Mesothelial cell of epicardium (in vitro differentiated cells): ENCODE measurements around the gene PAXX. TPM values are rescaled to one million over a fixed set of nuclear protein-coding genes. Genes with fewer than 3 reads are reported as not detected.

Experiments used
- DNase-seq, 2 experiments: peaks; one replicate each; pipeline ENCODE4 v3.0.0; 2021; ENCODE audit warnings: low spot score in 2 of 2; ENCODE audit not compliant: unreplicated experiment in 2 of 2
- H3K27ac Mint-ChIP-seq: 2 replicates; pipeline ENCODE4 v1.8.0; 2021; ENCODE audit warnings: mixed read lengths
- H3K27me3 Mint-ChIP-seq: 2 replicates; pipeline ENCODE4 v1.8.0; 2021; ENCODE audit warnings: low read depth, mixed read lengths
- H3K36me3 Mint-ChIP-seq: 2 replicates; pipeline ENCODE4 v1.8.0; 2021; ENCODE audit warnings: mixed read lengths
- H3K4me1 Mint-ChIP-seq: 2 replicates; pipeline ENCODE4 v1.8.0; 2021; ENCODE audit warnings: mixed read lengths
- H3K4me3 Mint-ChIP-seq: 2 replicates; pipeline ENCODE4 v1.8.0; 2021; ENCODE audit warnings: mild to moderate bottlenecking, moderate library complexity, mixed read lengths
- H3K9me3 Mint-ChIP-seq: 2 replicates; pipeline ENCODE4 v1.8.0; 2021; ENCODE audit warnings: mixed read lengths
- total RNA-seq: library from RNA; stranded (reverse); gene quantifications from 3 replicates; pipeline ENCODE4 v1.2.1, GENCODE V29; 2021
- TF ChIP-seq, protein P1 (sequence below): fragments of 200-600 bp; sonication (generic); IDR thresholded peaks from one replicate; pipeline ENCODE4 v1.5.0; 2021; ENCODE audit warnings: antibody characterized with exemption; ENCODE audit not compliant: unreplicated experiment

The PAXX gene
- total RNA-seq, 1 donor from 2014 or later, result 53.1 TPM

GRCh38 chr9:136979769-136980587 is 12.2 kb upstream of the PAXX start:
- H3K4me3 Mint-ChIP-seq, result no peak overlapping the region
- TF ChIP-seq, protein P1, sequence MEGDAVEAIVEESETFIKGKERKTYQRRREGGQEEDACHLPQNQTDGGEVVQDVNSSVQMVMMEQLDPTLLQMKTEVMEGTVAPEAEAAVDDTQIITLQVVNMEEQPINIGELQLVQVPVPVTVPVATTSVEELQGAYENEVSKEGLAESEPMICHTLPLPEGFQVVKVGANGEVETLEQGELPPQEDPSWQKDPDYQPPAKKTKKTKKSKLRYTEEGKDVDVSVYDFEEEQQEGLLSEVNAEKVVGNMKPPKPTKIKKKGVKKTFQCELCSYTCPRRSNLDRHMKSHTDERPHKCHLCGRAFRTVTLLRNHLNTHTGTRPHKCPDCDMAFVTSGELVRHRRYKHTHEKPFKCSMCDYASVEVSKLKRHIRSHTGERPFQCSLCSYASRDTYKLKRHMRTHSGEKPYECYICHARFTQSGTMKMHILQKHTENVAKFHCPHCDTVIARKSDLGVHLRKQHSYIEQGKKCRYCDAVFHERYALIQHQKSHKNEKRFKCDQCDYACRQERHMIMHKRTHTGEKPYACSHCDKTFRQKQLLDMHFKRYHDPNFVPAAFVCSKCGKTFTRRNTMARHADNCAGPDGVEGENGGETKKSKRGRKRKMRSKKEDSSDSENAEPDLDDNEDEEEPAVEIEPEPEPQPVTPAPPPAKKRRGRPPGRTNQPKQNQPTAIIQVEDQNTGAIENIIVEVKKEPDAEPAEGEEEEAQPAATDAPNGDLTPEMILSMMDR, result no peak
- H3K4me1 Mint-ChIP-seq, result peaks cover 2% of the 10 kb centered on the region
- H3K27ac Mint-ChIP-seq, result no peak overlapping the region
- no peak for DNase-seq
- no peaks in the 10 kb centered on the region for H3K36me3 Mint-ChIP-seq
- peaks cover 13% of the 10 kb centered on the region for H3K27me3 Mint-ChIP-seq
- H3K9me3 Mint-ChIP-seq, result no peaks in the 10 kb centered on the region

DNA sequence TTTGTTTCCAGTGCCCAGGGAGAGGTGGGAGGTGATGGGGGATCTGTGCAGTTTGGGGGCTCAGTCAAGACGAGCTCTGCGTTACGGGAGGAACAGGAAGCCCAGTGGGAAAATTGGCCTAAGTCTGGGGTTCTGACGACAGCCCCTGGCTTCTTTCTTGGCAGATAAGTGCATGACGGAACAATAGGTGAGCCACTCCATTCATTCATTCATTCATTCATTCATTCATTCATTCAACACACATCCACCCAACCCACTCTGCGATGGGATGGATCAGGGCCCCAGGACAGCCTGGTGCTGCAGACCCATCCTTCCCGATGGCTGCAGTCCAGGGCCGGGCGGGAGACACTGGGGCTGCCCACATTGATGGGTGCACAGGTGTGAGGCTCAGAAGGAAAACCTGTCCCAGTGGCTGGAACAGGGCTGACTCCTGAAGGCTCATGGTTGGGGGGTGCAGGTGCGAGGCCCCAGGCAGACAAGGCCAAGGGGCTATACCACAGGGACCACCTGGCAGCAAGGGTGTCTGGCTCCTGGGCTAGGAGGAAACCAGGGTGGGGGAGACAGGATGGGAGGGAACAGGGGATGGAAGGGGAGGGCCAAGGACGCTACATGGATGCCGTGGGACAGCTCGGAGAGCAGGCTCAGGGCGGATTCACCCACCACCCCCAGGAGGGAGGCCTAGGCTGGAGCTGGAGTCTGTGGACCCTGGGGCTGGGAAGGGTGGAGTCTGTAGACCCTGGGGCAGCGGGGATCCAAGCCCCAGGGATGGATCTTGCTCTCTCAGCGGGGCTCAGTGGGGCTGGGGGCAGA is 11.3 kb upstream of the PAXX start:
- H3K36me3 Mint-ChIP-seq, result no peaks in the 10 kb centered on the region
- H3K4me1 Mint-ChIP-seq, result peaks cover 2% of the 10 kb centered on the region
- no peak overlapping the region for H3K4me3 Mint-ChIP-seq
- H3K27me3 Mint-ChIP-seq, result peaks cover 10% of the 10 kb centered on the region
- TF ChIP-seq, protein P1, result no peak
- H3K27ac Mint-ChIP-seq, result no peak overlapping the region
- DNase-seq, result no peak
- no peaks in the 10 kb centered on the region for H3K9me3 Mint-ChIP-seq

- Mint-ChIP-seq H3K27ac (no peak overlapping the region), H3K9me3 (no peaks in the 10 kb centered on the region), H3K36me3 (no peaks in the 10 kb centered on the region), H3K4me3 (no peak overlapping the region), H3K4me1 (peaks cover 2% of the 10 kb centered on the region), H3K27me3 (peaks cover 7% of the 10 kb centered on the region)
- TF ChIP-seq, protein P1, result no peak
- no peak for DNase-seq
Measured at GRCh38 chr9:136981588-136982231, 10.5 kb upstream of the PAXX start.

DNA sequence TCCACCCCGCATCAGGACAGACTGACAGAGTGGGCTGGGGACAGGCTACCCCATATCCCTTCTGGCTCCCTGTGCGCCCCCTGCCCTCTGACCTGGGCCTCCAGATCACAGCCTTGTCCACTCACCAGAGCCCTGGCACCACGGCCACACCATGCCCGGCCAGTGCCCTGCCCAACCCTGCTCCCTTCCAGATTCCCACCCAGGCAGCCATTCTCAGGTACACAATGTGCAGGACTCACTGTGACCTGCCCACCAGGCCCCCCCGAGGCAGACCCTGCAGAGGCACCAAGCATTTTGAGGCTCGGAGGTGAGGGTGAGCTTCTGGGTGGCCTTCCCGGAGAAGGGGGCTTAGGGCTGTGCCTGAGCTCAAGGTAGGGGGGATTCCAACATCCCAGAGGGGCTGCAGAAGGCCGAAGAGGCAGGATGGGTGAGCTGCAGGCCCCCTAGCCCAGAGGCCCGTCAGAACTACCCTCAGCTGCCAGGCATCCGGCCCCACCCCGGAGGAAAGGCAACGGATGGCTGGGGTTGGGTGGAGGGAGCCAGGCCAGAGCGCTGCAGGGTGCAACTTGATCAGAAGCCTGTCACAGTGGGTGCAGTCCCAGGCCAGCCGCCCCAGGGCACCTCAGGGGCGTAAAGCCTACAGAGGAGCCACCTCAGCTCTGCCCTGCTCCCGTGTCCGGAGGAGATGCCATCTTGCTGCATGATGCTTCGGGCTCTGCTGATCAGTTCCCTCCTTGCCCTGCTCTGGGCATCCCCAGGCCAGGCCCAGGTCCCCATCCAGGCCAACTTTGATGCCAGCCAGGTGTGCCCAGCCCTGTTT is 9.8 kb upstream of the PAXX start, which contains the start of gene LCNL1:
Gene LCNL1 (plus strand): TSS at position 762 of the 820 bp plus-strand sequence. CDS start 594 bp downstream, outside the sequence.
- H3K36me3 Mint-ChIP-seq, result no peaks in the 10 kb centered on the region
- H3K4me3 Mint-ChIP-seq, result no peak within 1 kb of the TSS
- no peak within 1 kb of the TSS for H3K27ac Mint-ChIP-seq
- no peak for DNase-seq
- TF ChIP-seq, protein P1, result no peak
- H3K27me3 Mint-ChIP-seq, result peaks cover 4% of the 10 kb centered on the region
- H3K4me1 Mint-ChIP-seq, result peaks cover under 1% of the 10 kb centered on the region
- no peaks in the 10 kb centered on the region for H3K9me3 Mint-ChIP-seq

- TF ChIP-seq, protein P1, result no peak
- Mint-ChIP-seq H3K27me3 (peaks cover 2% of the 10 kb centered on the region), H3K36me3 (no peaks in the 10 kb centered on the region), H3K4me3 (no peak overlapping the region), H3K9me3 (no peaks in the 10 kb centered on the region), H3K4me1 (no peaks in the 10 kb centered on the region), H3K27ac (no peak overlapping the region)
- DNase-seq, result no peak
Measured at GRCh38 chr9:136983167-136983566, 9.1 kb upstream of the PAXX start.
